Liver (tissue), 3 donors: ENCODE measurements around the gene UGT1A8.

Source experiments
- CTCF ChIP-seq: fragments of 150-350 bp; IDR thresholded peaks from 2 replicates; pipeline ENCODE4 v1.5.1; 2017; ENCODE audit warnings: improper control_type of control experiment, low read depth, low read length; ENCODE audit not compliant: missing input control
- GABPA ChIP-seq, 2 donors: IDR thresholded peaks in 1 of 2; conservative IDR thresholded peaks in 1 of 2; 2 replicates each; pipeline ENCODE4 v1.6.1; 2016; ENCODE audit warnings: antibody characterized with exemption in 2 of 2, mild to moderate bottlenecking in 1 of 2, moderate library complexity in 1 of 2
- JUND ChIP-seq, 2 donors: IDR thresholded peaks; 2 replicates each; pipeline ENCODE4 v1.6.1; 2016; ENCODE audit warnings: antibody characterized with exemption in 2 of 2
- MAX ChIP-seq: IDR thresholded peaks from 2 replicates; pipeline ENCODE4 v1.6.1; 2016; ENCODE audit warnings: antibody characterized with exemption
- RAD21 ChIP-seq, 2 donors: IDR thresholded peaks; 2 replicates each; pipeline ENCODE4 v1.6.1; 2016; ENCODE audit warnings: antibody characterized with exemption in 2 of 2, mild to moderate bottlenecking in 2 of 2
- REST ChIP-seq: IDR thresholded peaks from 2 replicates; pipeline ENCODE4 v1.6.1; 2016; ENCODE audit warnings: antibody characterized with exemption, mild to moderate bottlenecking
- SP1 ChIP-seq: IDR thresholded peaks from 2 replicates; pipeline ENCODE4 v1.6.1; 2018; ENCODE audit warnings: antibody characterized with exemption, mild to moderate bottlenecking
- TAF1 ChIP-seq: conservative IDR thresholded peaks from 2 replicates; pipeline ENCODE4 v1.6.1; 2016; ENCODE audit warnings: antibody characterized with exemption, mild to moderate bottlenecking
- ZBTB33 ChIP-seq: IDR thresholded peaks from 2 replicates; pipeline ENCODE4 v1.6.1; 2016; ENCODE audit warnings: antibody characterized with exemption
- donor health status: healthy.
- donor health status: healthy.

- TF ChIP-seq CTCF (no peak), SP1 (no peak), GABPA (IDR thresholded peaks at IDR 0.05 in 1 of 2, conservative IDR thresholded peaks at IDR 0.05 in 1 of 2) (no peak), JUND (IDR thresholded peaks at IDR 0.05) (no peak), TAF1 (no peak), ZBTB33 (no peak), RAD21 (IDR thresholded peaks at IDR 0.05) (no peak), MAX (no peak), REST (no peak)
These were observed 69.5 kb downstream of the UGT1A8 start for GRCh38 chr2:233686928-233687327.
